Skeletal muscle satellite cell (primary cell): ENCODE results near the gene ANKRD6.

ENCODE experiments used
- H3K27me3 ChIP-seq: 2 replicates; pipeline ENCODE4 v1.7.0; 2013; ENCODE audit warnings: low read length; ENCODE audit not compliant: control insufficient read depth, insufficient read depth
- H3K36me3 ChIP-seq: 2 replicates; pipeline ENCODE4 v1.7.0; 2013; ENCODE audit warnings: mild to moderate bottlenecking, control low read depth, low read length; ENCODE audit not compliant: insufficient read depth
- H3K4me1 ChIP-seq: 2 replicates; pipeline ENCODE4 v1.7.0; 2013; ENCODE audit warnings: low read length; ENCODE audit not compliant: control insufficient read depth, insufficient read depth
- H3K4me2 ChIP-seq: 2 replicates; pipeline ENCODE4 v1.7.0; 2013; ENCODE audit warnings: mild to moderate bottlenecking, low read length
- H3K4me3 ChIP-seq: 2 replicates; pipeline ENCODE4 v1.7.0; 2013; ENCODE audit warnings: low read length
- H3K9ac ChIP-seq: 2 replicates; pipeline ENCODE4 v1.7.0; 2013; ENCODE audit warnings: mild to moderate bottlenecking, low read depth, low read length, moderate library complexity
- H3K9me3 ChIP-seq: replicated peaks from 2 replicates; pipeline ENCODE4 v1.7.0; 2013; ENCODE audit warnings: mild to moderate bottlenecking, control low read depth, low read length

Gene ANKRD6

DNA sequence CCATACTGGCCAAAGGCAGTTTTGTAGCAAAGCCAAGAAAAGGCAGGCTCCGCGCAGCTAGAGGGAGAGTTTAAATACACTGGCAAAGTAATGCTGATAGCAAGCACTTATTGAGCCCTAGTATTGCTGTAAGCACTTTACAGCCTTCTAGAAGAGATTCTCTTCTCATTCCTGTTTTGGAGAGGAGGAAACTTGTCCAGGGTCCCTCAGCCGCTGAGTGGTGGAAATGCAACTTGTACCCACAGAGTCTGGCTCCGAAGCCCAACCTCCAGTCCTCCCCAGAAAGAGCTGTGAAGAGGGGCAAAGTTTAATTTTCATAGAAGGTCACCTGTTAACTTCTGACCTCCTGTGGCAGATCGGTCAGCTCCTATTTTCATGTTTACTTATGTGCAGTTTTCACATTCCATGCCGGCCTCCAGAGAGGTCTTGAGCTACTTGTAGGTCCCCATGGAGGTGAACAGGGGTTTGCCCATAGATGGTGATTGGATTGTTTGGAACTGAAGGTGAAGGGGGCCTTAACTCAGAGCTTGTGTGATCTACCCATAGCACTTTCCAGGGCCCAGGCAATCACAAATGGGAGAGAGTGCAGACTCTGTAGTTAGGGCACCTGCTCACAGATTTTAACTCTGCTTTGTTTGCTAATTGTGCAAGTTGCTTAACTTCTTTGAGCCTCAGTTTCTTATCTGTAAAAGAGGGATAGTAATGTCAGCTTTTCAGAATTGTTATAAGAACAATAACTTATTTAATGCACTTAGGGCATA lies 134.9 kb downstream of the ANKRD6 start:
- H3K4me2 ChIP-seq, result no peak overlapping the region
- H3K27me3 ChIP-seq, result peaks cover 18% of the 10 kb centered on the region
- H3K9me3 ChIP-seq, result no peaks in the 10 kb centered on the region
- no peaks in the 10 kb centered on the region for H3K36me3 ChIP-seq
- H3K4me3 ChIP-seq, result no peak overlapping the region
- H3K9ac ChIP-seq, result no peak overlapping the region
- H3K4me1 ChIP-seq, result no peaks in the 10 kb centered on the region

DNA sequence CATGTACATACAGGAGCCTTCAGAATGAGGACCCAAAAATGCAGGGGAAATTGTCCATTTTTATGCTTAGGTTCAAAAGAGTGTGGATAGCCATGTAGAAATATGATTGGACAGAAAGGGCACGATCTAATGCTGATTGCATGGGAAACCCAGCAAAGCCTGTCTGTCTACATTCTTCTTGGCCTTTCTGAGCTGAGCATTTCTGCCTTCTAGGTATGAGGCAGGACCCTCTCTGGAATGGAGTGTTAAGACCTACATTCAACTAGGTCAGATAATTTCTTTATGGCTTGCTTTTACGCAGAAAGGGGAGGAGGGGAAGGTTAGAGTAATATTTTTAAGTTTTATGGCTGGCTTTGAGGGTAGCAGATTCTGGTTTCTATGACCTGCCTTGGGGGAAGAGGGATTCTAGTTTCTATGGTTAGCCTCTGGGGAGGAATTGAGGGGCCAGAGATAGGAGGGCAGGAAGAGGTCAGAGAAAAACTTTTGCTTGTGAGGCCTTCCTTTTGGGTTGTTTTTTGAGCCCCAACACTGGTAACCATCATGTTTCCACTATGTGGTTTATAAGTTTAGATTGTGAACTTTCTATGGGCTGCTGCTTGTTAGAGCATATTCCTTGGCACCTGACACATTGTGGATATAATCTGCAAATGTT lies 142.1 kb downstream of the ANKRD6 start:
- Histone ChIP-seq H3K36me3 (no peaks in the 10 kb centered on the region), H3K9ac (no peak overlapping the region), H3K4me2 (no peak overlapping the region), H3K4me3 (no peak overlapping the region), H3K9me3 (no peaks in the 10 kb centered on the region), H3K27me3 (peaks cover 14% of the 10 kb centered on the region), H3K4me1 (no peaks in the 10 kb centered on the region)

DNA sequence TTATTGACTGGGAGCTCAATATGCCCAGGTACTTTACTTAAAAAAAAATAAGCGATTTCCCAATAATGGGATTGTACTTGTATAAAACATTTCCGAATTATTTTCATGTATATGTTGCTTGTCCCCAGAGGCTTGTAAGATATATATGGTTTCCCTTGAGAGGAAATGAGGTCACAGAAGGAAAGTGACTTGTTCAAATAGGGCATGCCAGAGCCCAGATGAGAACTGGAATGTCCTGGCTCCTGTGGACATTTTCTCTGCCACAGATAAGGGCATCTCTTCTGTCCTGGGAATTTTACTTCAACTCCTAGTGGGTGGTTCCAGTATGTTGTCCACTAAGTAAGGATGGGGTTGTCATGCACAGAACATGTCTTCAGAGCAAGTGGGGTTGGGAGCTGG lies 142.6 kb downstream of the ANKRD6 start:
- H3K9me3 ChIP-seq, result no peaks in the 10 kb centered on the region
- no peak overlapping the region for H3K9ac ChIP-seq
- H3K36me3 ChIP-seq, result no peaks in the 10 kb centered on the region
- H3K27me3 ChIP-seq, result peaks cover 17% of the 10 kb centered on the region
- no peak overlapping the region for H3K4me3 ChIP-seq
- no peaks in the 10 kb centered on the region for H3K4me1 ChIP-seq
- no peak overlapping the region for H3K4me2 ChIP-seq

DNA sequence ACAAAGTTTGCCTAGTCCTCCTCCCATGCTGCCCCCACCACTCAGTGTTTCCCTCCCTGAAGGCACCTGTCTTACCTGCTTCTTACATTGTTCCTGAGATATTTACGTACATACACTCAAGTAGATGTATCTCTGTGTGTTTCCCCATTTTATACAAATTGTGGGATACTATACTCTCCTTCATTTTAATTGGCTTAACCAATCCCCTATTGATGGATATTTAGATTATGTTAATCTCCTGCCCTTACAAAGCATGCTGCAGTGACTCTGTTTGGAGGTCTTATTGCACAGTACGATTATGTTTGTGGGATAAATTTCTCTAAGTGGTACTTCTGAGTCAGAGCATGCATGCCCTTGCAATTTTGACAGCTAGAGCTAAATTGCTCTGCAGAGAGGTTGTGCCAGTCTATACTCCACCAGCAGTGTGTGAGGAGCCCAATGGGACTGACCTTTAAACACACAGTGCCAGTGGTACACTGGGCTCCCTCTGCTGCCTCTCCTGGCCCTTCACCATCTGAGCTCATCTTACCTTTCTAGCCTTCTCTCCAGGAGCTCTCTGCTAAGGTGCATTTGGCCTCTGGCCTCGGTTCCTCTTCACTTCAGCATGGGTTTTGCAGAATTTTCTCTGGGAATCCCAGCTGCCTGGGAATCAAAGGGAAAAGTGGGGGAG lies 148.2 kb downstream of the ANKRD6 start:
- peaks cover 19% of the 10 kb centered on the region for H3K27me3 ChIP-seq
- no peak overlapping the region for H3K4me3 ChIP-seq
- H3K4me2 ChIP-seq, result no peak overlapping the region
- H3K4me1 ChIP-seq, result no peaks in the 10 kb centered on the region
- H3K36me3 ChIP-seq, result no peaks in the 10 kb centered on the region
- no peak overlapping the region for H3K9ac ChIP-seq
- H3K9me3 ChIP-seq, result no peaks in the 10 kb centered on the region

DNA sequence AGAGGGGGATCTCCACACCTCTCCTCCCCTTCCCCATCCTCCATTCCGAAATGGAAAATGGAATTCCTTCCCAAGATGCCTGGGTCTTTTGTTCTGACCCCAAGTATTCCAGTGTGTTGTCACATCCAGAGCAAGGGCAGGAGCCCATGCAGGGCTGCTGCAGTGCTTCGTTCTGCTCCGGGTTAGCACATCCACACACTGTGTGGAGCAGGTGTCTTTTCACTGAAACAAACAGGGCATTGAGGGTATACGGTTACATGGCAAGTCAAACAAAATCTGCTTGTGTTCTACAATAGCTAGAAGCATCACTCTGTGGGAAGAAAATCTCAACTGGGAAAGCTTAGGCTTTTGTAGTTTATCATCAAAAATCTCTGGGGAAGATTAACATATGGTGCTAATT lies 148.7 kb downstream of the ANKRD6 start:
- no peak overlapping the region for H3K9ac ChIP-seq
- no peak overlapping the region for H3K4me2 ChIP-seq
- H3K27me3 ChIP-seq, result peaks cover 15% of the 10 kb centered on the region
- H3K4me1 ChIP-seq, result no peaks in the 10 kb centered on the region
- H3K36me3 ChIP-seq, result no peaks in the 10 kb centered on the region
- no peak overlapping the region for H3K4me3 ChIP-seq
- H3K9me3 ChIP-seq, result no peaks in the 10 kb centered on the region

DNA sequence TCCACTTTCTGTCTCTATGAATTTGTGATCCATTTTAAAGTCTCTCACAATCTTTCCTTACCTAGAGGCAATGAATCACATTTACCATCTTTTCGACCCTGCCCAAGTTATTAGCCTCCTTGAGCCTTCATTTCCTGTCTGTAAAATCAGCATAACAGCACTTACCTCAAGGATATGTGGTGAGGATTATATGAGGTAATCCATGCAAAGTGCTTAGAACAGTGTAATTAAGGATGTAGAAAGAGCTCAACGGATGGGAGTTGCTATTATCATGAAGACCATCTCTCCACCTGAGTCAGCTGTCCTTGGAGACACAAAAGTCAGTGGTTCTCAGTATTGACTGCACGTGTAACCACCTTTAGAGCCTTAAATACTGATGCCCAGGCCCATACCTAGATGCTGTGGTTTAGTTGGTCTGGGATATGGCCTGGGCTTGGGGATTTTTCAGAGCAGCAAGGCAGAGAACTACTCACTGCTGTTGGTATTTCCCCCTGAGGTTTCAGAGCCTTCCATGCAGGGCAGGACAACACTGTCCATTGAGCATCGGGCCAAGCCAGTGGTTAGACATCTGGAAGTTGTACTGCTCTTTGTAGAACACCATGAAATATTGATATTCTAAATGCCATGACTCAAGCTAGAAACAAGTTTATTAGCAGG lies 149.8 kb downstream of the ANKRD6 start:
- peaks cover 13% of the 10 kb centered on the region for H3K27me3 ChIP-seq
- H3K36me3 ChIP-seq, result no peaks in the 10 kb centered on the region
- H3K9me3 ChIP-seq, result no peaks in the 10 kb centered on the region
- no peak overlapping the region for H3K9ac ChIP-seq
- H3K4me3 ChIP-seq, result no peak overlapping the region
- H3K4me1 ChIP-seq, result no peaks in the 10 kb centered on the region
- no peak overlapping the region for H3K4me2 ChIP-seq

DNA sequence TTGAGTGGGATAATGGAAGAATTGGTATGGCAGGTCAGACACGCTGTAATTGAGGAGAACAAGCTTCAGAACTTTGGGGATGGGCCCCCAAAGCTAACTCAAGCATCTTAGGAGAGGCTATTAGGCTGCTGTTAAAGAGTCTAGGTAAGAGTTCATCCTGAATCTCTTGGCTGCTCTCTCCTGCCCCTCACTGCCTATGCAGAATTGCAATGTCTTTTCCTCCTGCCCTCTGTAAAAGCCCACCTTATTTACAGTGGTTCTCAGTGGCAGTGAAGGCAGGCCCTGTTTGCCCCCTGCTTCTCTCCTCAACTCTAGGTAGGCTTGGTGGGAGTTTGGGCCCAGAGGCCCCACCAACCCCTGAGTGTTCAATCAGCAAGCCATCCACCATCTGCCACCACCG lies 150.6 kb downstream of the ANKRD6 start:
- Histone ChIP-seq H3K36me3 (no peaks in the 10 kb centered on the region), H3K4me1 (no peaks in the 10 kb centered on the region), H3K9ac (no peak overlapping the region), H3K27me3 (peaks cover 13% of the 10 kb centered on the region), H3K4me3 (no peak overlapping the region), H3K9me3 (no peaks in the 10 kb centered on the region), H3K4me2 (no peak overlapping the region)

DNA sequence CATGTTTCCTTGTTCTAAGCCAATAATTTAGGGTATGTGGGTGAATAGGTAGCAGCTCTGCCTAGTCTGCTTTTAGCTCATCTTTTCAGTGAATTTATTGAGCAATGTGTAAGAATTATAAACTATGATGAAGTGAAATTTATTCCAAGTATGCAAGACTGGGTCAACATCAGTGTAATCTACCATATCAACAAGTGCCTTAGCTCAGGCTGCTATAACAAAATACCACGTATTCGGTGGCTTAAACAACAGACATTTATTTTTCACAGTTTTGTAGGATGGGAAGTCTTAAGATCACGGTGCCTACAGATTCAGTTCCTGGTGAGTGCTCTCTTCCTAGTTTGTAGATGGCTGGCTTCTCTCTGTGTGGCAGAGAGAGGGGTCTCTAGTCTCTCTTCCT lies 151.6 kb downstream of the ANKRD6 start:
- Histone ChIP-seq H3K9ac (no peak overlapping the region), H3K36me3 (no peaks in the 10 kb centered on the region), H3K4me2 (no peak overlapping the region), H3K4me3 (no peak overlapping the region), H3K27me3 (peaks cover 13% of the 10 kb centered on the region), H3K4me1 (no peaks in the 10 kb centered on the region), H3K9me3 (no peaks in the 10 kb centered on the region)

DNA sequence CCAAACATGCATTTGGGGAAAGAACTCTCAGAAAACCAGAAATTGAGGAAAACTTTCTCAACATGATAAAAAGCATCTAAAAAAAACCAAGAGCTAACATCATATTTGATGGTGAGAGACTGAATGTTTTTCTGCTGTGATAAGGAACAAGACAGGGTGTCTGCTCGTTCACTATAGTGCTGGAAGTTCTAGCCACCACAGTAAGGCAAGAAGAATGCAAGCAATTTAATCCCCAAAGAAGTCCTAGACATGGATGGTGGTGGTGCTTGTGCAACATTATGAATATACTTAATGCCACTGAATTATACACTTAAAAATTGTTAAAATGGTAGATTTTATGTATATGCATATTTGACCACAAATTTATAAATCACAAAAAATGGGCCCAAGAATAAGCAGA lies 152.2 kb downstream of the ANKRD6 start:
- H3K4me1 ChIP-seq, result no peaks in the 10 kb centered on the region
- H3K9me3 ChIP-seq, result no peaks in the 10 kb centered on the region
- no peak overlapping the region for H3K9ac ChIP-seq
- peaks cover 13% of the 10 kb centered on the region for H3K27me3 ChIP-seq
- no peaks in the 10 kb centered on the region for H3K36me3 ChIP-seq
- H3K4me2 ChIP-seq, result no peak overlapping the region
- no peak overlapping the region for H3K4me3 ChIP-seq

DNA sequence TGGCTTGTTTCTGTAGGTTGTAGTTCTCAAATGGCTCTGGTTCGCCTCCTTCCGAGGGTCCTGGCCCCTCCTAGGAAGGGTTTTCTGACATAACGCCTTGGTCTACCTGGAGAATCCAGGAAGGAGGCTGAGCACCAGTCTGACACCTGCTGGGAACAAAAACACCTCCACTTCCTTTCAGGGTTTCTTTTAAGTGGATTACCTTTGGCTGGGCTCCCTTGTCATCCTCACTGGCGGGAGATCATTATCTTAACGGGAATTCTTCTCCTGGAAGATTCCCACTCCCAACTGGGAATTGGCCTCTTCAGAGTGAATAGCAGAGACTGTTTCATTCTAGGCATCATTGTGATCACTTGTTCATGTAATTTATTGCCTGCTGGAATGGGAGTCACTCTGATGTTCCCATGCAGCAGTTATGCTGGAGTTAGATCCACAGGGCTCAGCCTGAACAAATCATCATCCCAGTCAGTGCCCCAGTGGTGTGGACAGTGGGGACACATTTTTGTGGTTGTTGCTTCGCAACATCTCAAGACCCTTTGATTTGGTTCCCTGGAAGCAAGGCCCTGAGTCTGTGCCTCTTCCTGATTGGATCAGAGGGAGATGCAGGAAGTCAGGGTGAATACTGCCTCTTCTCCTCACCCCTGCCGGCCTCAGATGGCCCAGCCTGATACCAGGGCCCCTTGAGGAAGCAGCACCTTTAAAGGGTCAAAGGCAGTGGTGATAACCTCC lies 156.5 kb downstream of the ANKRD6 start:
- no peaks in the 10 kb centered on the region for H3K4me1 ChIP-seq
- H3K36me3 ChIP-seq, result no peaks in the 10 kb centered on the region
- H3K9ac ChIP-seq, result no peak overlapping the region

DNA sequence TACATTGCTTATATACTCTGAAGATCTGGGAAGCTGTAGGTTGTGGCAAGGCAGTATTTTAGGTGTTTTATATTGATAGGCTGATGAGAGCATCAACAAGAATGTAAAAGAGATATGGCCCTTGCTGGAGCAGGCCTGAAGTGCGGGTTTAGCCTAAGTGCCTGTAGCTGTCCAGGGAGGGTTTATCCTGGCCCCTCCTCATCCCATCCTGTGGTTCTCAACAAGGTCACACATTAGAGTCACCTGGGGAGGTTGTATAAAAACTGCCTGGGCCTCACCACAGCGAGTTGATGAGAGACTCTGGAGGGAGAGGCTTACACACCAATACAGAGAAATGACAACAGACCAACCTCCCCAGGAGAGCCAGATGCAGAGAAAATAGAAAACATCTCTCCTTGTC lies 157.2 kb downstream of the ANKRD6 start:
- H3K4me1 ChIP-seq, result no peaks in the 10 kb centered on the region
- H3K9ac ChIP-seq, result no peak overlapping the region
- peaks cover 3% of the 10 kb centered on the region for H3K27me3 ChIP-seq
- H3K9me3 ChIP-seq, result no peaks in the 10 kb centered on the region
- no peak overlapping the region for H3K4me2 ChIP-seq
- H3K36me3 ChIP-seq, result no peaks in the 10 kb centered on the region
- H3K4me3 ChIP-seq, result no peak overlapping the region

More for the DNA sequence above, 156.5 kb downstream of the ANKRD6 start:
- H3K4me3 ChIP-seq, result no peak overlapping the region
- H3K4me2 ChIP-seq, result no peak overlapping the region
- H3K27me3 ChIP-seq, result peaks cover 3% of the 10 kb centered on the region
- H3K9me3 ChIP-seq, result no peaks in the 10 kb centered on the region
